ENCODE results near the gene GRIP1. TPM values are rescaled to one million over a fixed set of nuclear protein-coding genes. Genes with fewer than 3 reads are reported as not detected.

The GRIP1 gene
- total and polyA plus RNA-seq, 2 of the 4 experiments (the other 2 are of a cell fraction) = under 0.01 to 0.07 TPM

DNA sequence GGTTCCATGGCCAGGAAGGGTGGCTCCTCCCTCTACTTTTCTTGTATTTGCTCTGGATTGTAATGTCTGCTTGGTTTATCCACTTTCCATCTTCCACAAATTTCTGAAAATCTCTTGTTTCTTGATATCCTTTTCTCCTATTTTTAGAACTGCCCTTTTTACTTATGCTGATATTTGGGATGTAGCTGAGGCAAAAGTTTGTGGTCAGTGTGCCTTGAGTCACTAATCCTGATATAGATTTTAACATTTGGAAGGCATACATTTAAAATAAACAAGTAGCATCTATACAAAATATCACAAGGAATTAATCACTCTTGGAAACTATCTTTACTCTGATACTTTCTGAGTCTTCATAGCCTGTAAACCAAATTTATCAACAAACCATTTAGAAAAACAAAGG, 11.0 kb downstream of the GRIP1 start:
- Histone ChIP-seq H3K56ac (ENCODE audit: extremely low read depth, insufficient read depth, low read length) (no peak overlapping the region), H2AK9ac (replicated peaks; ENCODE audit: low read depth, low read length, poor library complexity) (no peak overlapping the region), H3K79me1 (ENCODE audit: low read depth in 1 of 2, low read length in 2 of 2) (no peaks in the 10 kb centered on the region), H3K4me1 (ENCODE audit: control insufficient read depth, insufficient read depth, low read length) (no peaks in the 10 kb centered on the region), H2BK120ac (ENCODE audit: low read depth, low read length) (no peak overlapping the region), H3K14ac (replicated peaks; ENCODE audit: low read depth, low read length) (no peak overlapping the region), H4K8ac (ENCODE audit: low read depth in 2 of 2, low read length in 2 of 2) (no peak overlapping the region), H3K18ac (ENCODE audit: low read depth, low read length) (no peak overlapping the region), H3K23ac (ENCODE audit: low read depth, low read length) (no peak overlapping the region), H2BK15ac (ENCODE audit: low read depth, low read length) (no peak overlapping the region), H3K4me3 (ENCODE audit: insufficient read depth, low read depth, low read length) (no peak overlapping the region), H3K36me3 (ENCODE audit: control insufficient read depth, insufficient read depth, low read length) (no peaks in the 10 kb centered on the region), H2BK5ac (ENCODE audit: low read depth, low read length, poor library complexity, severe bottlenecking) (no peak overlapping the region), H3K27me3 (ENCODE audit: control insufficient read depth, insufficient read depth, low read length) (peaks cover 3% of the 10 kb centered on the region; the same call in 1 of the 2 replicates), H4K20me1 (ENCODE audit: insufficient read depth, low read length) (no peaks in the 10 kb centered on the region), H3K4me2 (ENCODE audit: low read depth, low read length) (no peak overlapping the region), H3K9me1 (ENCODE audit: insufficient read depth, low read length) (no peaks in the 10 kb centered on the region), H3K9ac (ENCODE audit: low read depth, low read length) (no peak overlapping the region), H2BK20ac (ENCODE audit: low read depth, low read length) (no peak overlapping the region), H2AFZ (replicated peaks; ENCODE audit: low read length, poor library complexity) (no peak overlapping the region), H3K9me3 (ENCODE audit: control insufficient read depth, insufficient read depth, low read length) (no peaks in the 10 kb centered on the region), H3K4ac (ENCODE audit: low read depth, low read length) (no peak overlapping the region), H3K27ac (ENCODE audit: insufficient read depth, low read length) (no peak overlapping the region), H4K91ac (ENCODE audit: insufficient read depth, low read depth, low read length) (no peak overlapping the region), H2AK5ac (ENCODE audit: low read depth, low read length) (no peak overlapping the region), H4K5ac (ENCODE audit: low read depth, low read length) (no peak overlapping the region)
- dilution Hi-C loops (cut with HindIII; ENCODE audit: low sequenced_read_pairs, unreplicated experiment) = no loop called here
- ChIA-PET CTCF (no interaction called here), POLR2A (ENCODE audit: unreplicated experiment) (no interaction called here)
- no TSS peak for BruUV-seq (replicated peaks)
- in situ Hi-C loops (cut with MboI; ENCODE audit: low sequenced_read_pairs) = no loop called here
- no peak for DNase-seq
- no peak for ATAC-seq (ENCODE audit: low read depth)
- no peak for TF ChIP-seq MXI1 (IDR thresholded peaks at IDR 0.05; ENCODE audit: borderline replicate concordance, low read depth, low read length)
- TF ChIP-seq POLR2A (IDR thresholded peaks at IDR 0.05; ENCODE audit: low read depth, low read length) = no peak
- no peak for TF ChIP-seq MAFK (IDR thresholded peaks at IDR 0.05; ENCODE audit: low read depth, low read length)
- no peak for TF ChIP-seq CEBPB (IDR thresholded peaks at IDR 0.05; ENCODE audit: low read depth, low read length)
- no peak for TF ChIP-seq MAZ (IDR thresholded peaks at IDR 0.05; ENCODE audit: borderline replicate concordance, low read depth, low read length)
- TF ChIP-seq BHLHE40 (IDR thresholded peaks at IDR 0.05; ENCODE audit: low read depth, low read length) = no peak
- no peak for TF ChIP-seq RFX5 (IDR thresholded peaks at IDR 0.05; ENCODE audit: low read depth, low read length)
- TF ChIP-seq, protein P1, sequence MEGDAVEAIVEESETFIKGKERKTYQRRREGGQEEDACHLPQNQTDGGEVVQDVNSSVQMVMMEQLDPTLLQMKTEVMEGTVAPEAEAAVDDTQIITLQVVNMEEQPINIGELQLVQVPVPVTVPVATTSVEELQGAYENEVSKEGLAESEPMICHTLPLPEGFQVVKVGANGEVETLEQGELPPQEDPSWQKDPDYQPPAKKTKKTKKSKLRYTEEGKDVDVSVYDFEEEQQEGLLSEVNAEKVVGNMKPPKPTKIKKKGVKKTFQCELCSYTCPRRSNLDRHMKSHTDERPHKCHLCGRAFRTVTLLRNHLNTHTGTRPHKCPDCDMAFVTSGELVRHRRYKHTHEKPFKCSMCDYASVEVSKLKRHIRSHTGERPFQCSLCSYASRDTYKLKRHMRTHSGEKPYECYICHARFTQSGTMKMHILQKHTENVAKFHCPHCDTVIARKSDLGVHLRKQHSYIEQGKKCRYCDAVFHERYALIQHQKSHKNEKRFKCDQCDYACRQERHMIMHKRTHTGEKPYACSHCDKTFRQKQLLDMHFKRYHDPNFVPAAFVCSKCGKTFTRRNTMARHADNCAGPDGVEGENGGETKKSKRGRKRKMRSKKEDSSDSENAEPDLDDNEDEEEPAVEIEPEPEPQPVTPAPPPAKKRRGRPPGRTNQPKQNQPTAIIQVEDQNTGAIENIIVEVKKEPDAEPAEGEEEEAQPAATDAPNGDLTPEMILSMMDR (conservative IDR thresholded peaks at IDR 0.05; ENCODE audit: low read depth, low read length) = no peak
- no peak for TF ChIP-seq RAD21 (IDR thresholded peaks at IDR 0.05; ENCODE audit: low read length)
- no peak for TF ChIP-seq RCOR1 (IDR thresholded peaks at IDR 0.05; ENCODE audit: insufficient replicate concordance, low read length)
- TF ChIP-seq FOS (IDR thresholded peaks at IDR 0.05; ENCODE audit: low read depth, low read length) = no peak
- TF ChIP-seq, protein P2, sequence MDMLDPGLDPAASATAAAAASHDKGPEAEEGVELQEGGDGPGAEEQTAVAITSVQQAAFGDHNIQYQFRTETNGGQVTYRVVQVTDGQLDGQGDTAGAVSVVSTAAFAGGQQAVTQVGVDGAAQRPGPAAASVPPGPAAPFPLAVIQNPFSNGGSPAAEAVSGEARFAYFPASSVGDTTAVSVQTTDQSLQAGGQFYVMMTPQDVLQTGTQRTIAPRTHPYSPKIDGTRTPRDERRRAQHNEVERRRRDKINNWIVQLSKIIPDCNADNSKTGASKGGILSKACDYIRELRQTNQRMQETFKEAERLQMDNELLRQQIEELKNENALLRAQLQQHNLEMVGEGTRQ (IDR thresholded peaks at IDR 0.05; ENCODE audit: low read depth, low read length) = no peak
- TF ChIP-seq CHD1 (IDR thresholded peaks at IDR 0.05; ENCODE audit: low read depth, low read length) = no peak
- no peak for TF ChIP-seq NFE2L2 (IDR thresholded peaks at IDR 0.05; ENCODE audit: low read depth, low read length)
- TF ChIP-seq SMC3 (IDR thresholded peaks at IDR 0.05; ENCODE audit: low read depth, low read length) = no peak
- no peak for TF ChIP-seq ELK1 (IDR thresholded peaks at IDR 0.05; ENCODE audit: borderline replicate concordance, low read depth, low read length)
- intact Hi-C loops (cut with micrococcal nuclease) = no loop called here
